ENCODE results near the gene SEMA6D. TPM values are rescaled to one million over a fixed set of nuclear protein-coding genes. Genes with fewer than 3 reads are reported as not detected.

Gene SEMA6D
- total RNA-seq, 1 experiment from 2014 or later, result 0.14 TPM

DNA sequence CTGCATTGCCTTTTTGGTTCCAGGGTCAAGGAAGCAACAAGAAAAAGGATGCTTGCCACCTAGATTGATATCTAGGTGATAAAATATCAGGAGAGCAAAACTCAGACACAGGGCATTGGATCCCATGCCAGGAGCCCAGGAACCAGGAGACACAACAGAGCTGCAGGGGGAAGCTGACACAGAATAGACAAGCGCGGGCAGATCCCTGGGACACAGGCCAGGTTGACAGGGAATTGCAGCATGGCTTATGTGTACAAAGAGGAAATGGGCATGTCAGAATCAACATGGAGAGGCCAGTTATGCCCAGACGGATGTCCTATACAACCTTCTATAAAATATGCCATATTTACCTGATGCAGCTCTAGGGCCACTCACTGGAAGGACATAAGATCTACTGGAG, 84.2 kb downstream of the SEMA6D start:
- in situ Hi-C loops (cut with HindIII; ENCODE audit: low pct_unique_long_range_greater_than_20kb, low sequenced_read_pairs), result no loop called here
- DNase-seq (ENCODE audit: low read depth), result no peak

DNA sequence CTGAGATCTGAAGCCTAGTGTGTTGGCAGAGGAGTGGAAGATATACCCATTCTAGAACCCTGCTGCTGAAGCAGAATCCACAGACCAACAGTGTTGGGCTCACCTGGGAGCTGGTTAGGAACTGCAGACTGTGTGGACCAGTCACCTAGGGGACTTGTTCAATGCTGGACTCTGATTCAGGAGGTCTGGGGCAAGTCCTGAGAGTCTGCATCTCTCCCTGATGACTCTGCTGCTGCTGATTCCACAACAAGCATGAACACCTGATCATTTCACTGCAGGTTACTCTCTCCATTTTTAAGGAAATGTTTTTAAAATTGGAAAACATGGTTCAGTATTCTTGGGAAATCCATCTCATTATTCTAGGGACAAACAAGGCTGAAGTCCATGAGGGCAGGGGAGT, 84.9 kb downstream of the SEMA6D start:
- DNase-seq (ENCODE audit: low read depth), result no peak
- in situ Hi-C loops (cut with HindIII; ENCODE audit: low pct_unique_long_range_greater_than_20kb, low sequenced_read_pairs), result no loop called here

DNA sequence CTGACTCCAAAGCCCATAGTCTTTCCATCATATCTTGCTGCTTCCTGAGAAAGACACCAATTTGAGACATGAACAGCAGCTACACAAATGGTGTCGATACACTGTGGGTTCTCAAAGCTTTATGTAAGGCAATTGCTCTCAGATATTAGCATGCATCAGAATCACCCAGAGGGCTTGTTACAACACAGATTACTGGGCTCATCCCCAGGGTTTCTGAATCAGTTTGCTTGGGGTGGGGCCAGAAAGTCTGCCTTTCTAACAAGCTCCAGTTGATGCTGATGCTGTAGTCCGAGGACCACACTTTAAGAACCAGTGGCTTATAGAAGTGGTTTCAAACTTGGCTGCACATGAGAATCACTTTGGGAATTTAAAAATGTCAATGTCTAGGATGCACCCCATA, 86.5 kb downstream of the SEMA6D start:
- in situ Hi-C loops (cut with HindIII; ENCODE audit: low pct_unique_long_range_greater_than_20kb, low sequenced_read_pairs), result no loop called here

DNA sequence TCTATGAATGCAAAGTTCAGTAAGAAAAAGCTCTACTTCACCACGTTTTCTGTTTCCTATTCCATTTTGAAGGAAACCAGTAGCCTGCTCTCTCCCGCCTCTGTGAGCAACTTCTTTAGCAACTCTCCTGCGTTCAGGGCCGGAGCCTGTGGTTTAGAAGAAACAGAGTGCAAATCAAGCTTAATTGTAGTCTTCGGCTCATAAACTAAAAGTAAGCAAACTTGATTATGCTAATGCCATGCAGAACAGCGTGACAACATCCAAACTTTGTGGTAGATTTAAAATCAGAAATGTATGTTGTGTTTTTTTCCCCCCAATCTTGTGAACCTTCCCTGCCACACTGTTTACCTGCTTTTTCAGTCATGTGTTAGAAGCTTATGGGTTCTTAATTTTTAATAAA, 87.4 kb downstream of the SEMA6D start:
- in situ Hi-C loops (cut with HindIII; ENCODE audit: low pct_unique_long_range_greater_than_20kb, low sequenced_read_pairs), result no loop called here
- no peak for DNase-seq (ENCODE audit: low read depth)

More for the DNA sequence above, 86.5 kb downstream of the SEMA6D start:
- no peak for DNase-seq (ENCODE audit: low read depth)

DNA sequence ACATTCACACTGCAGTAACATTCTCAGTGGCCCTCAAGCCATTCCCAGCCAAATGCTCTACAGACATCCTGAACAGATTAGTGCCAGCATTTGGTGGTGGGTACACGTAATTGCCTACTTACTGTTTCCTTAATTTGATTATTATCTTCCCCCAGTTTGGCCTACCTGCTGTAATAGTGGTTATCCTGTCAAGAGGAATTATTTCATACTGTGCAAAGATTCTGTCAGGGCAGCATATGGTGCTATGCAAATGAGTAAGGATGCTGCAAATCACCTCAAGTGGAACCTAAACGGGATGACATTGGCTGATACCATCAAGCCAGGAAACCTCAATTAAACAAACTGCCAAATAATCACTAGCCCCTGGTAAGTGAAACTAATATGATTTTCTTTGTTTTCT, 88.7 kb downstream of the SEMA6D start:
- in situ Hi-C loops (cut with HindIII; ENCODE audit: low pct_unique_long_range_greater_than_20kb, low sequenced_read_pairs), result no loop called here
- DNase-seq (ENCODE audit: low read depth), result no peak

DNA sequence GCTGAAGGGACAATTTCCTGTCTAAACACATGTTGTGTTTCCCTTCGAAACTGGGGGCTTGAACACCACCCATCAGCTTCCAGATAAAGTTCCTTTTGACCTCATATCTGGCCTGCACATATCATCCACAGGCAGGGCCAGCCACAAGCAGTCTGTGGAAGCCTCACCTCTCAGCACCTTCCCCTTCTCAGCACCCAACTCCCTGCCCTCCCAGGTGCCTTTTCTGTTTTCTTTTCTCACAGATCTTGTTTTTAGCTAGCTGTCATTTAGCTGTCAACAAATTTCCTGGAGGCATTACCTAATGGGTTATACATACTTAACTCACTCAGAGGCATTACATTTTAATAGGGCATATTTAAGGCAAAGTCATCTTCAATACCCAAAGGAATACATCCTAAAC, 93.9 kb downstream of the SEMA6D start:
- in situ Hi-C loops (cut with HindIII; ENCODE audit: low pct_unique_long_range_greater_than_20kb, low sequenced_read_pairs), result no loop called here
- DNase-seq (ENCODE audit: low read depth), result no peak

DNA sequence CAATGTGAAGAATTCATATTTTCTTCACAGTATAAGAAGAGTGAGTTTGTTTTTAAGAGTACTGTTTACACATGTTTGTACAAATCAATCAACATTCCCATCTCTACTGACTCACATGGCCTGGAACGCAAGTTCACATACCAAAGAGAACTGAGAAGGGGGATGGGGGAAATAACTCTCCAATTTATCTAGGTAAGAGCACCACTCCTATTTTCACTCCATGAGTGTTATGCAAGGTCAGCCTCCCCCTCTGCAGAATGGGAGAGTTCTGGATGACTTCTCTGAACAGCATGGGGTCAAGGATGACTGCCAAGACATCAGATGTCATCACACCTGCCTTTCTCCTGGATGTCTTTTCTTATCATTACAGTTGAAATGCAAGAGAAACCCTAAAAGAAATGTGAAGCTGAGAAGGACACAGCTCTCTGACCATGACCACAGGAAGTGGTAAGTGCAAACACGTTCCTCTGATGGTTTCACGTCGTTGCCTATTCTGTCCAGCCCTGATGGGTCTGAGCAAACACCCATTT, 95.2 kb downstream of the SEMA6D start:
- in situ Hi-C loops (cut with HindIII; ENCODE audit: low pct_unique_long_range_greater_than_20kb, low sequenced_read_pairs), result no loop called here
- peak; percentile 83 for DNase-seq (ENCODE audit: low read depth)

DNA sequence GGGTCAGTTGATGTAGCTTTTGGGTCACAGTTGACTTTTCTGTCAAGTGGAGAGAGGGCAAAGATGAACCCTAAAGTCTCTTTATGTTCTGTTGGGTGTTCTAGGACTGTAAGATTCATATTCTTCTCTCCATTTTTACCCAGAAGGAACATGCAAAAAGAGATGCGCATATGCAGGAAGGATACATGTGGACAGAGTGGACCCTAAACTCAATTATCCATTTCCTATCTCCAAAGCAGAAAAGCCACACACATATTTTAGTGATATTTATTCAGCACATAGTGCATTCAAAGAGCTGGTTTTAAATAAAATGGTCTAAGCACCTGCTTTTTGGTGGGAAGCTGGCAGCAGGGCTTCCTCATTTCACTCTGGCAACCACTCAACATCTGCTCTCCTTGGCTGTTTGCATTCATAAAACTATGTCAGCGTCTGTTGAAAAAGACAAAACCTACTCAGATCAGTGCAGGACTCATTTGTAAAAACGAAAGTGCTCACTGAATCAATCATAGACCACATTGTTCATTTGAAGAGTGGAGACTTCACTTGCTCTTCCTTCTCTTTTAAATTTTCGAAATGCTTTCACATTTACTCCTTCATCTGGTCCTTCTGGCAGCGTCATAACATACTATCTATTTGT, 96.6 kb downstream of the SEMA6D start:
- in situ Hi-C loops (cut with HindIII; ENCODE audit: low pct_unique_long_range_greater_than_20kb, low sequenced_read_pairs), result no loop called here

DNA sequence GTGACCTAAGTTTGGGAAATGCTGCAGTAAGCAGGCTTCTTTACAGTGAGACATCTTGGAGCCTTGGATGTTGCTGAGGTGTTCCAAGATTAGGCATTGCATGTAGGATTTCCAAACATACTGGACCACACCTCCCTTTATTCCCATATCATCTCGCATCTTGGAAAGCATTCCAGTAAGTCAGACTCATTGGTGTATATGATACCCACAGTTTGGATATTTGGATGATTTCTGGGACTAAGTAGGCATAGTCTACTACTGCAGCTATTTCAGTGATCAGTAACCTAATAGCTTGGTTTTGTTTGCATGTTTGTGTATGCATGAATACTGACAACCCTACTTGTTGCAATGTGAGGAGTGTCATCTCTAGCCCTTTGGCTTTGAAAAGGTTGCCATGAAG, 97.3 kb downstream of the SEMA6D start:
- in situ Hi-C loops (cut with HindIII; ENCODE audit: low pct_unique_long_range_greater_than_20kb, low sequenced_read_pairs), result no loop called here
- DNase-seq (ENCODE audit: low read depth), result no peak

More for the DNA sequence above, 96.6 kb downstream of the SEMA6D start:
- DNase-seq (ENCODE audit: low read depth), result no peak

DNA sequence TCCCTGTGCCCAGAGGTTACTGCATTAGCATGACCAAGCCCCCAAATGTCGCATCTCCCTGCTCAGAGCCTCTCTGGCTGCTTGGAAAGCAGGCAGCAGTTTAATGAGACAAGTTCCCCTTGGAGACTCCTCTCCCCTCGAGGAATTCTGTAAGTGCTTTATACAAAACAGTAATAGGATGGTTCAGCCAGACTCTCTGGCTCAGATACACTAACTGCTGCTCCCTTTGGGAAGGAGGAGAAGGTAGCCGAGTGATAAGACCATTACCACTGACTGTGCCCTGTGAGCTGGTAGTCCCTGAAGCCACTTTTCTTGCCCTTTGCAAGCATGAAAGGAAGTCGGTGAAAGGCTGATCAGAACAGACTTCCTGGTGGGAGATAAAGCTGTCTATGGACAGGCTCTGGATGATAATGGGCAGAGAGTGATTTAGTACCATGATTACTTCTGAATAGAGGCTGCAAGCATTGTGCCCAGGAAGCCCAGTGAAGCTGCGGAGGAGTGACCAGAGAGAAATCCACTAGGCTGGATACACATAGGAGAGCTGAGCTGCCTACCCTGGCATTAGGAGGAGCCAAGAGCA, 100.8 kb downstream of the SEMA6D start:
- no peak for DNase-seq (ENCODE audit: low read depth)
- in situ Hi-C loops (cut with HindIII; ENCODE audit: low pct_unique_long_range_greater_than_20kb, low sequenced_read_pairs), result no loop called here

DNA sequence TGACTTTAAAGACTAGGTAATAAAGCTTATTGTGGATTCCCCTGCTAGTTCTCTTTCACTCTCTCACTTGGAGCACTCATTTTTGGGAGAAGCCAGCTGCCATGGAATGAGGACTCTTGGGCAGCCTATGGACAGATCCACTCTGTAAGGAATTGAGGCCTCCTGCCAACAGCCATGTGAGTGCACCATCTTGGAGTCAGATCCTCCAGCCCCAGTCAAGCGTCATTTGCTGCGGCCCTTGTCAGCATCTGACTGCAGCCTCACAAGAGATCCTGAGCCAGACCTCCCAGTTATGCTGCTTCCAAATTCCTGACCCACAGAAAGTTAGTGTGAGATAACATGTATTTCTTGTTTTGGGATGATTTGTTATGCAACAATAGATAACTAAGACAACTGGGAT, 101.9 kb downstream of the SEMA6D start:
- in situ Hi-C loops (cut with HindIII; ENCODE audit: low pct_unique_long_range_greater_than_20kb, low sequenced_read_pairs), result no loop called here
- DNase-seq (ENCODE audit: low read depth), result no peak

DNA sequence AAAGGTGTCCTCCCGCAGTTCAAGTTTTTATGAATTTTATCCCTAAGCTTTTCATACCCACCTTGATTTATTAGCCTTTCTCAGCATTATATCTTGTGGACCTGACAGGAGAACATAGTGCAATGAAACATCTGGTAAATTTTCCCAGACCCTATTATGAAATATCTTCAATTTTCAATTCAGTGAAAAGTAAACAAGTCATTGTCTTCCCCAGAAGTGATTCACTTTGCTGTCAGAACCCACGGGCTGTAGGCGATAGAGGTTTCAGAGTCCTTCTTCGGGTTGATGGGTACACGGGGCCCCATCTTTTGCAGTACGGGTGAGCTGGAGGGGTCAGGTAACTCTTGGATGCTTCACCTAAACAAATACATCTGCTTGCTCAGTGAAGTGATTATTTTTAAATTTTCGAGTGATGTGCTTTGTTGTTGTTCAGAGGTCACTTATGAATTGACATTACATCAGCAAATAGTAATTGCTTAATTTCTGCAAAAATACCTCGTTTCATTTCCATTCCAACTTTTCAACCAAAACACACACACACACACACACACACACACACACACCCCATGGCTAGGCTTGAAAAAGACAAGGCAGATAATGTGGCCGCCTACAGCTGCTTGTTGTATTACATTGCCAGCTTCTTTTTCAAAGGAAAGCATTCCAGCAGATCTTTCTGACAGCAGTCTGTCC, 102.9 kb downstream of the SEMA6D start:
- in situ Hi-C loops (cut with HindIII; ENCODE audit: low pct_unique_long_range_greater_than_20kb, low sequenced_read_pairs), result no loop called here
- DNase-seq (ENCODE audit: low read depth), result no peak

DNA sequence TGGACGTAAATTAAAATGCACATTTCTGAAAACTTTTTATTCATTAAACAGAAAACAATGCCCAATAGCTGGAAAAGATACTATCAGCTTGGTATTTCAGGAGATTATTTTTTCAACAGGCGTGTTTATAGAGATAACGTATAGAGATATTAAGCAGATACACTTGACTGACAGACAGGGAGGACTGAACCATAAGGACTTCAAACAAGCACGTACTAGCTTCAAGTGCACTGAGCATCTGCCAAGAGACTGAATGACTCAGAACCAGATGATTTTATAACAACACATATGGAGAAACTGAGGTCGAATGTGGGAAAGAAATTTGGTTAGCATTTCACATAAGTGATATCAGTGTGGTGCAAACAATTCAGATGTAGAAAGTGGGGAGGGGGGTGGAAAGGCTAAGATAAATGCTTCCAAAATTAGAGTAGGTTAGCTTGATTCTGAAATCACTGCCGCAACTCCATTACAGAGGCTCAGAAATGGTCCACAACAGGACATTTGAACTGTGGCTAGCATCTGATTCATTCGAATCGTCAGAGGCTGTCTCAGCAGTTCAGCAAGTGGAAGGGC, 103.5 kb downstream of the SEMA6D start:
- DNase-seq (ENCODE audit: low read depth), result peak; percentile 61

DNA sequence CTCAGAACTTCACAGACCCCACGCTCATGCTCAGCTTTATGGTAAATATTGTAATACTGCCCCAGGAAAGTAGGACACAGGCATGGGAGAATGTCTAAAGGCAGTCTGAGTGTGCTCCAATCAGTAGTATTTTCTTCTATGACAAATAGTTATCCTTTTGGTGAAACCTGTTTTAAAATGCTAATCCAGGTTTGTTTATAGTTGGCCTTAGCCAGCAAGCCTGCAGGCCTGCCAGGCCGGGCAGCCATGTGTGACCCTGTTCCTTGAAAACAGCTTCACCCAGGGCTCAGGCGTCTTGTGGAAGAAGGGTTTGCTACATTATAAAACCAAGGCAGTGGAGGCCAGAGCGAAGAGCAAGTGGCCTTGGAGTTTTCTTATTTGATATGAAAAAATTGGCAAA, 104.7 kb downstream of the SEMA6D start:
- in situ Hi-C loops (cut with HindIII; ENCODE audit: low pct_unique_long_range_greater_than_20kb, low sequenced_read_pairs), result no loop called here
- DNase-seq (ENCODE audit: low read depth), result peak; percentile 40

More for the DNA sequence above, 103.5 kb downstream of the SEMA6D start:
- in situ Hi-C loops (cut with HindIII; ENCODE audit: low pct_unique_long_range_greater_than_20kb, low sequenced_read_pairs), result no loop called here

Data from Caki2 (cell line).